Mesothelial cell of epicardium (in vitro differentiated cells): Measurements from ENCODE around the gene TAPT1. TPM values are rescaled to one million over a fixed set of nuclear protein-coding genes. Genes with fewer than 3 reads are reported as not detected.

Source experiments
- DNase-seq, 2 experiments: peaks; one replicate each; pipeline ENCODE4 v3.0.0; 2021; ENCODE audit warnings: low spot score in 2 of 2; ENCODE audit not compliant: unreplicated experiment in 2 of 2
- H3K27ac Mint-ChIP-seq: 2 replicates; pipeline ENCODE4 v1.8.0; 2021; ENCODE audit warnings: mixed read lengths
- H3K27me3 Mint-ChIP-seq: 2 replicates; pipeline ENCODE4 v1.8.0; 2021; ENCODE audit warnings: low read depth, mixed read lengths
- H3K36me3 Mint-ChIP-seq: 2 replicates; pipeline ENCODE4 v1.8.0; 2021; ENCODE audit warnings: mixed read lengths
- H3K4me1 Mint-ChIP-seq: 2 replicates; pipeline ENCODE4 v1.8.0; 2021; ENCODE audit warnings: mixed read lengths
- H3K4me3 Mint-ChIP-seq: 2 replicates; pipeline ENCODE4 v1.8.0; 2021; ENCODE audit warnings: mild to moderate bottlenecking, moderate library complexity, mixed read lengths
- H3K9me3 Mint-ChIP-seq: 2 replicates; pipeline ENCODE4 v1.8.0; 2021; ENCODE audit warnings: mixed read lengths
- total RNA-seq: library from RNA; stranded (reverse); gene quantifications from 3 replicates; pipeline ENCODE4 v1.2.1, GENCODE V29; 2021
- TF ChIP-seq, protein P1 (sequence below): fragments of 200-600 bp; sonication (generic); IDR thresholded peaks from one replicate; pipeline ENCODE4 v1.5.0; 2021; ENCODE audit warnings: antibody characterized with exemption; ENCODE audit not compliant: unreplicated experiment

TAPT1 gene
- total RNA-seq, 1 donor from 2014 or later: 38.7 TPM

DNA sequence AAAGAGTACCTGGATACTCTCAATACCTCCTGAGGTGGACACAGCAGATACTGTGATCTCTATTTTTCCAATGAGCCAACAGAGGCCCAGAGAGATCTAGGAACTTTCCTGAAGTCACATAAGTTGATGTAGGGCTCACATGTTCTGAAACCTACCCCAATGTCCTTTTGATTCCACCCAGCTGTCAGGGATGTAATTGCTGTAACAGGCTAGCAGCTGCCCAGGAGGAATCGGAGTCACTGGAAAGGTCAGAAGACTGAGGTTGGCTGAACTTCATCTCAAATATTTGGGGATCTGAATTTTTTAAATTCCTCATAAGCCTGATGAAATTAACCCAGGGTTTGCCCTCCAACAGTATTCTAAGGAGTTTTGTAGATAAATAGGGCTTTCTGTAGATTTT, 90.0 kb downstream of the TAPT1 start:
- peaks cover 8% of the 10 kb centered on the region for H3K27me3 Mint-ChIP-seq
- H3K4me3 Mint-ChIP-seq: no peak overlapping the region
- H3K9me3 Mint-ChIP-seq: peaks cover 12% of the 10 kb centered on the region
- H3K4me1 Mint-ChIP-seq: no peaks in the 10 kb centered on the region
- DNase-seq: no peak
- TF ChIP-seq, protein P1, sequence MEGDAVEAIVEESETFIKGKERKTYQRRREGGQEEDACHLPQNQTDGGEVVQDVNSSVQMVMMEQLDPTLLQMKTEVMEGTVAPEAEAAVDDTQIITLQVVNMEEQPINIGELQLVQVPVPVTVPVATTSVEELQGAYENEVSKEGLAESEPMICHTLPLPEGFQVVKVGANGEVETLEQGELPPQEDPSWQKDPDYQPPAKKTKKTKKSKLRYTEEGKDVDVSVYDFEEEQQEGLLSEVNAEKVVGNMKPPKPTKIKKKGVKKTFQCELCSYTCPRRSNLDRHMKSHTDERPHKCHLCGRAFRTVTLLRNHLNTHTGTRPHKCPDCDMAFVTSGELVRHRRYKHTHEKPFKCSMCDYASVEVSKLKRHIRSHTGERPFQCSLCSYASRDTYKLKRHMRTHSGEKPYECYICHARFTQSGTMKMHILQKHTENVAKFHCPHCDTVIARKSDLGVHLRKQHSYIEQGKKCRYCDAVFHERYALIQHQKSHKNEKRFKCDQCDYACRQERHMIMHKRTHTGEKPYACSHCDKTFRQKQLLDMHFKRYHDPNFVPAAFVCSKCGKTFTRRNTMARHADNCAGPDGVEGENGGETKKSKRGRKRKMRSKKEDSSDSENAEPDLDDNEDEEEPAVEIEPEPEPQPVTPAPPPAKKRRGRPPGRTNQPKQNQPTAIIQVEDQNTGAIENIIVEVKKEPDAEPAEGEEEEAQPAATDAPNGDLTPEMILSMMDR: no peak
- H3K27ac Mint-ChIP-seq: no peak overlapping the region
- no peaks in the 10 kb centered on the region for H3K36me3 Mint-ChIP-seq

DNA sequence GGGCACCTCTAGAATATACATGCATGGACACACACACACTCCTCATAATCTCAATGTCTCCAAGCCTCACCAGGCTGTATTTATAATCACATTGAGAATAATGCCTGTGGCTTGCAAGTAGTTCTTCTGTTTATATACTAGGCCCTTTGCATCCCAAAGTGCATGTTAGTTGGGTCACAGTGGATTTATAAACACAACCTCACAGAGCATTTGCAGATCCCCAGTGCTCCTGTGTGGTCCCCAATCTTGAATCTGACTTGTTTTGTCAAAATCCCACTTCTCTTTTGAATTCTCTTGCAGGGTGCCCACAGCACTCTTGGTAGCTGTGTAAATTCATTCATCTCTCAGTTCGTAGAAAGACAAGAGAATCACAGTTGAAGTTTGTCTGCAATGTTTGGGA, 92.9 kb downstream of the TAPT1 start:
- no peak for DNase-seq
- H3K27me3 Mint-ChIP-seq: peaks cover 10% of the 10 kb centered on the region
- no peak overlapping the region for H3K27ac Mint-ChIP-seq
- H3K36me3 Mint-ChIP-seq: no peaks in the 10 kb centered on the region
- TF ChIP-seq, protein P1: no peak
- H3K4me3 Mint-ChIP-seq: no peak overlapping the region
- H3K4me1 Mint-ChIP-seq: no peaks in the 10 kb centered on the region
- peaks cover 9% of the 10 kb centered on the region for H3K9me3 Mint-ChIP-seq

- Mint-ChIP-seq H3K36me3 (no peaks in the 10 kb centered on the region), H3K9me3 (peaks cover 9% of the 10 kb centered on the region), H3K4me1 (no peaks in the 10 kb centered on the region), H3K4me3 (no peak overlapping the region), H3K27ac (no peak overlapping the region), H3K27me3 (peaks cover 16% of the 10 kb centered on the region)
- no peak for DNase-seq
- TF ChIP-seq, protein P1: no peak
Measured at GRCh38 chr4:16131293-16131692, 95.0 kb downstream of the TAPT1 start.

GRCh38 chr4:16129336-16129735, 96.9 kb downstream of the TAPT1 start:
- Mint-ChIP-seq H3K27me3 (peaks cover 19% of the 10 kb centered on the region), H3K27ac (no peak overlapping the region), H3K9me3 (peaks cover 2% of the 10 kb centered on the region), H3K4me1 (no peaks in the 10 kb centered on the region), H3K4me3 (no peak overlapping the region), H3K36me3 (no peaks in the 10 kb centered on the region)
- TF ChIP-seq, protein P1: no peak
- no peak for DNase-seq

GRCh38 chr4:16126714-16127113, 99.6 kb downstream of the TAPT1 start:
- Mint-ChIP-seq H3K27me3 (peaks cover 32% of the 10 kb centered on the region), H3K4me1 (no peaks in the 10 kb centered on the region), H3K36me3 (no peaks in the 10 kb centered on the region), H3K4me3 (no peak overlapping the region), H3K9me3 (no peaks in the 10 kb centered on the region), H3K27ac (no peak overlapping the region)
- TF ChIP-seq, protein P1: no peak
- no peak for DNase-seq
